H1 (cell line): ENCODE measurements around the gene CDPF1. TPM values are rescaled to one million over a fixed set of nuclear protein-coding genes. Genes with fewer than 3 reads are reported as not detected.

Source experiments
- CTCF ChIA-PET: fragments of 300-600 bp; sonication (Branson Sonifier 250); formaldehyde crosslinking; loops from one replicate; lab custom pipeline; 2021; ENCODE audit not compliant: partially characterized antibody; lab: Charles Lee
- POLR2A ChIA-PET: fragments of 300-600 bp; sonication (Branson Sonifier 250); formaldehyde crosslinking; loops from one replicate; lab custom pipeline; 2021; ENCODE audit warnings: inconsistent platforms; ENCODE audit not compliant: partially characterized antibody; lab: Charles Lee
- DNase-seq, 2 experiments: peaks; one replicate each; pipeline versions ENCODE4 v3.0.0 to v3.0.0-alpha.2; 2010 to 2022; ENCODE audit warnings: low spot score in 2 of 2, low read depth in 1 of 2, mixed read lengths in 1 of 2
- FAIRE-seq: peaks from 2 replicates; lab custom pipeline; 2011; peaks lifted over from hg19 to GRCh38; lab: Jason Lieb, UNC
- H2AFZ ChIP-seq: 2 replicates; pipeline ENCODE4 v1.8.1; 2012; ENCODE audit warnings: low read length, inconsistent platforms
- H2AK5ac ChIP-seq: 2 replicates; pipeline ENCODE4 v1.6.1; 2013; ENCODE audit warnings: low read depth, low read length
- H2BK120ac ChIP-seq: replicated peaks from 2 replicates; pipeline ENCODE3; 2013; ENCODE audit warnings: low read depth, low read length, inconsistent platforms
- H2BK12ac ChIP-seq: 2 replicates; pipeline ENCODE4 v1.6.1; 2013; ENCODE audit warnings: low read depth, low read length
- H2BK15ac ChIP-seq: 2 replicates; pipeline ENCODE4 v1.6.1; 2013; ENCODE audit warnings: low read length
- H2BK20ac ChIP-seq: 2 replicates; pipeline ENCODE4 v1.6.1; 2013; ENCODE audit warnings: low read length
- H2BK5ac ChIP-seq: 2 replicates; pipeline ENCODE4 v1.6.1; 2013; ENCODE audit warnings: low read depth, low read length
- H3K14ac ChIP-seq: 2 replicates; pipeline ENCODE4 v1.6.1; 2013; ENCODE audit warnings: inconsistent platforms; ENCODE audit not compliant: insufficient read length
- H3K18ac ChIP-seq: 2 replicates; pipeline ENCODE4 v1.6.1; 2013; ENCODE audit warnings: low read length; ENCODE audit errors: extremely low read depth
- H3K23ac ChIP-seq: 2 replicates; pipeline ENCODE4 v1.6.1; 2013; ENCODE audit warnings: inconsistent platforms; ENCODE audit not compliant: insufficient read length
- H3K23me2 ChIP-seq: 2 replicates; pipeline ENCODE4 v1.6.1; 2013; ENCODE audit warnings: low read depth, low read length
- H3K27ac ChIP-seq: 2 replicates; pipeline ENCODE4 v1.6.1; 2011; ENCODE audit warnings: low read depth, low read length, inconsistent platforms
- H3K27me3 ChIP-seq, 4 experiments: replicated peaks in 1 of 4; 1 replicate in 1 of 4; 2 replicates in 3 of 4; pipeline versions ENCODE4 v1.6.1 to v1.8.1; 2011 to 2013; ENCODE audit warnings: low read length in 3 of 4, mild to moderate bottlenecking in 3 of 4, inconsistent platforms in 2 of 4, mixed read lengths in 2 of 4, moderate library complexity in 1 of 4; ENCODE audit not compliant: control insufficient read depth in 3 of 4, insufficient read depth in 3 of 4; ENCODE audit errors: extremely low read depth in 1 of 4
- H3K36me3 ChIP-seq, 4 experiments: 2 replicates each; pipeline versions ENCODE4 v1.6.1 to v1.8.1; 2011 to 2013; ENCODE audit warnings: mild to moderate bottlenecking in 4 of 4, low read length in 3 of 4, moderate library complexity in 2 of 4, control low read depth in 1 of 4, inconsistent platforms in 1 of 4; ENCODE audit not compliant: insufficient read depth in 4 of 4, control insufficient read depth in 2 of 4
- H3K4ac ChIP-seq: replicated peaks from 2 replicates; pipeline ENCODE3; 2013; ENCODE audit warnings: low read length, low read depth, mixed read lengths, inconsistent platforms; ENCODE audit not compliant: insufficient read length
- H3K4me1 ChIP-seq, 4 experiments: replicated peaks in 1 of 4; 1 replicate in 1 of 4; 2 replicates in 3 of 4; pipeline versions ENCODE4 v1.6.1 to v1.8.1; 2011 to 2013; ENCODE audit warnings: low read length in 3 of 4, inconsistent platforms in 2 of 4, mixed read lengths in 1 of 4; ENCODE audit not compliant: insufficient read depth in 4 of 4, control insufficient read depth in 3 of 4
- H3K4me2 ChIP-seq, 2 experiments: 2 replicates each; pipeline versions ENCODE4 v1.6.1 to v1.8.1; 2011 to 2013; ENCODE audit warnings: low read depth in 2 of 2, low read length in 2 of 2, control low read depth in 1 of 2, inconsistent platforms in 1 of 2, mild to moderate bottlenecking in 1 of 2; ENCODE audit not compliant: insufficient read depth in 1 of 2
- H3K4me3 ChIP-seq, 4 experiments: fragments of 200-600, 300-600 bp in 1 of 4; sonication (generic), shearing (Covaris generic), sonication (Bioruptor Twin) in 1 of 4; 2 replicates each; pipeline versions ENCODE4 v1.5.1 to v1.8.1; 2011 to 2016; ENCODE audit warnings: low read length in 4 of 4, low read depth in 3 of 4, control low read depth in 2 of 4, inconsistent platforms in 2 of 4, mild to moderate bottlenecking in 2 of 4, mixed read lengths in 1 of 4, moderate library complexity in 1 of 4; ENCODE audit not compliant: insufficient read depth in 2 of 4; ENCODE audit errors: extremely low read depth in 1 of 4
- H3K56ac ChIP-seq: replicated peaks from 2 replicates; pipeline ENCODE3; 2013; ENCODE audit warnings: low read depth, mild to moderate bottlenecking, mixed read lengths, low read length, inconsistent platforms; ENCODE audit not compliant: insufficient read length
- H3K79me1 ChIP-seq: 2 replicates; pipeline ENCODE4 v1.6.1; 2013; ENCODE audit warnings: low read depth, low read length, control low read depth
- H3K79me2 ChIP-seq, 2 experiments: 2 replicates each; pipeline versions ENCODE4 v1.6.1 to v1.8.1; 2012 to 2013; ENCODE audit warnings: low read length in 2 of 2, mild to moderate bottlenecking in 2 of 2, inconsistent platforms in 1 of 2; ENCODE audit not compliant: insufficient read depth in 2 of 2, control insufficient read depth in 1 of 2
- H3K9ac ChIP-seq, 4 experiments: replicated peaks in 1 of 4; 1 replicate in 1 of 4; 2 replicates in 3 of 4; pipeline versions ENCODE4 v1.6.1 to v1.8.1; 2011 to 2013; ENCODE audit warnings: low read depth in 3 of 4, low read length in 3 of 4, control low read depth in 2 of 4, mild to moderate bottlenecking in 2 of 4, moderate library complexity in 2 of 4, inconsistent platforms in 1 of 4; ENCODE audit errors: extremely low read depth in 1 of 4
- H3K9me3 ChIP-seq, 2 experiments: 2 replicates each; pipeline versions ENCODE4 v1.6.1 to v1.8.1; 2012 to 2013; ENCODE audit warnings: mild to moderate bottlenecking in 2 of 2, moderate library complexity in 2 of 2, control low read depth in 1 of 2, inconsistent platforms in 1 of 2, low read depth in 1 of 2, low read length in 1 of 2, mixed read lengths in 1 of 2; ENCODE audit not compliant: insufficient read depth in 2 of 2
- H4K20me1 ChIP-seq, 2 experiments: replicated peaks in 1 of 2; 2 replicates each; pipeline versions ENCODE3 to v1.8.1; 2011 to 2013; ENCODE audit warnings: inconsistent platforms in 2 of 2, low read length in 2 of 2, mild to moderate bottlenecking in 1 of 2; ENCODE audit not compliant: insufficient read depth in 2 of 2, control insufficient read depth in 1 of 2
- H4K5ac ChIP-seq: 2 replicates; pipeline ENCODE4 v1.6.1; 2013; ENCODE audit warnings: low read length, low read depth, mixed read lengths, inconsistent platforms; ENCODE audit not compliant: insufficient read length
- H4K8ac ChIP-seq: 2 replicates; pipeline ENCODE4 v1.8.0; 2013; ENCODE audit warnings: mild to moderate bottlenecking, moderate library complexity, low read length, inconsistent platforms; ENCODE audit not compliant: insufficient read depth; ENCODE audit errors: extremely low read depth
- H4K91ac ChIP-seq: replicated peaks from 2 replicates; pipeline ENCODE3; 2013; ENCODE audit warnings: low read length, mixed read lengths, inconsistent platforms; ENCODE audit not compliant: insufficient read length
- KDM4A ChIP-seq: IDR thresholded peaks from one replicate; pipeline ENCODE4 v1.7.1; 2012; ENCODE audit warnings: low read depth, mild to moderate bottlenecking, moderate library complexity, low read length, inconsistent platforms; ENCODE audit not compliant: severe bottlenecking
- ZNF274 ChIP-seq: IDR thresholded peaks from 2 replicates; pipeline ENCODE4 v1.7.0; 2012; ENCODE audit warnings: low read length, borderline replicate concordance; ENCODE audit errors: extremely low read depth
- WGBS, 2 experiments: shearing (Covaris generic) in 1 of 2; methylation state at CpG; one replicate each; pipeline versions ENCODE4 v1.1.6 to v1.1.7; 2013 to 2015; ENCODE audit warnings: low lambda C conversion rate in 2 of 2, mixed read lengths in 2 of 2, inconsistent platforms in 1 of 2, low coverage in 1 of 2, missing lambda C conversion rate in 1 of 2; ENCODE audit not compliant: insufficient replicate concordance in 2 of 2, insufficient coverage in 1 of 2, insufficient read length in 1 of 2; ENCODE audit errors: extremely low coverage in 1 of 2, missing lambda C conversion rate in 1 of 2; 5-methylcytosine and 5-hydroxymethylcytosine counted together
- polyA plus RNA-seq, 7 experiments: library from polyadenylated mRNA; depleted of rRNA in 3 of 7; stranded (reverse) in 5 of 7; unstranded in 2 of 7; fragments of >200 nt in 5 of 7; fragments of 200-250 nt in 2 of 7; gene quantifications; 1 replicate in 5 of 7; 2 replicates in 1 of 7; 4 replicates in 1 of 7; pipeline versions ENCODE4 v1.2.1 to v1.2.3, GENCODE V29; 2011 to 2013; ENCODE audit warnings: missing spikeins in 2 of 7, mixed read lengths in 2 of 7
- total RNA-seq: library from RNA; stranded (reverse); fragmentation: NEBNext Ultra II Directional; extraction: Animal tissue kit (Norgen Biotek cat#: 25700); gene quantifications from 2 replicates; pipeline ENCODE4 v1.2.1, GENCODE V29; 2021

CDPF1 gene
- total and polyA plus RNA-seq, 2 of the 8 experiments (the other 6 are each of a cell fraction or from before 2014, with no cell fraction given): 9.7 to 13.7 TPM

DNA sequence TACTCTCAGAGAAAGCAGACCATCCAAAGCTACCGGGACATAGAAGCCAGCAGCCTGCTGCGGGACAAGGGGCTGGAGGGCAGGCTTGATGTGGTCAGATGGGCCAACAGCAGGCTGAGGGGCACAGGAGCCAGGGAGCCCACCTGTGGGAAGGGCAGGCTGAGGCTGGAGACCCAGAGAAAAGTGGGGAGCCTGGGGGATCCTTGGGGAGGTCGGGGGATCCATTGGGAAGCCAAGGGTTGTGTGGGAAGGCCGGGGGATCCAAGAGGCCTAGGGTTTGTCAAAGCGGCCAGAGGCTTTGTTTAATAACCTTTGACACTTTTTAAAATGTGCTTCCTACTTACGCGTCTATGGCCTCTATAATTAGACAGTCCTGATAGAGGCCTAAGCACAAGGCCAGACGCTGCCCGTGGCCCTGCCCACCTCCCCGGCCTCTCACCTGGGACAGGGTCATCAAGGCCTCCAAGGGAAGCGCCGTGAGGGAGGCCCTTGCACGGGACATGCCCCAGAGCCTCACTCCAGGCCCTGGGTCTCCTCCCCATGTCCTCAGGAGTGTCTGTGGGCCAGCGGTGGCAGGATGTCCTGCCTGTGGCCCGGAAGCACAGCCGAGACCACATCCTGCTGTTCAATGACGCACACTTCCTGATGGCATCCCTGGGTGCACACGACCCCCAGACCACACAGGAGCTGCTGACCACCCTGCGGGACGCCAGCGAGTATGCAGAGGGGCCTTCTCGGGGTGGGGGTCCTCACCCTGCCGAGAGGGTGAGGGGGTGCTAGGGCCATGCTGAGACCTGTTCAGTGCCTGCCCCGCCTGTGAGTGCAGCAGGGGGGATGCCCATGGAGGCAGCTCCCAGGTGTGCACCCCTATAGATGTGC is 38.0 kb upstream of the CDPF1 start:
- Histone ChIP-seq H3K27ac (no peak overlapping the region), H4K20me1 (peaks cover 0 to 3% of the 10 kb centered on the region in 2 experiments), H3K27me3 (no peaks in the 10 kb centered on the region), H3K4me3 (no peak overlapping the region), H2BK20ac (no peak overlapping the region), H3K56ac (no peak overlapping the region), H2BK120ac (no peak overlapping the region), H2BK15ac (no peak overlapping the region), H4K91ac (no peak overlapping the region), H2BK5ac (no peak overlapping the region), H2AFZ (no peak overlapping the region), H3K14ac (no peak overlapping the region), H4K5ac (no peak overlapping the region), H2BK12ac (no peak overlapping the region), H3K9me3 (no peaks in the 10 kb centered on the region), H3K4ac (no peak overlapping the region), H3K9ac (no peak overlapping the region), H3K23me2 (no peaks in the 10 kb centered on the region), H3K4me1 (no peaks in the 10 kb centered on the region)
- DNase-seq: no peak
- WGBS, 2 experiments: 91% methylated on average over 17 of the region's 24 CpGs; no CpG with 5 or more reads in 1 of the 2 experiments
- POLR2A ChIA-PET: no interaction called here
- CTCF ChIA-PET: interaction anchor here (1.3 kb wide), 1 partner anchor 254 kb away, joined by 3 read pairs; no protein-coding TSS in a partner anchor
- TF ChIP-seq KDM4A: no peak
- no peak for TF ChIP-seq ZNF274
- TF ChIP-seq, all 59 proteins: peak for 0
- no peak overlapping the region for H3K18ac ChIP-seq
- no peak overlapping the region for H2AK5ac ChIP-seq
- H3K79me1 ChIP-seq: no peaks in the 10 kb centered on the region; the same call in 1 of the 2 replicates
- H4K8ac ChIP-seq: no peak overlapping the region
- no peaks in the 10 kb centered on the region for H3K79me2 ChIP-seq
- peaks cover 0 to 7% (median 1%) of the 10 kb centered on the region in 4 experiments; a peak in 3 of 8 replicates for H3K36me3 ChIP-seq
- no peak overlapping the region for H3K23ac ChIP-seq
- no peak overlapping the region for H3K4me2 ChIP-seq
- FAIRE-seq: no peak
